ENCODE data around the gene FREM2.

The FREM2 gene

GRCh38 chr13:38905861-38906260, 219.0 kb downstream of the FREM2 start:
- Histone ChIP-seq H3K18ac (ENCODE audit: low read depth in 1 of 2, low read length in 2 of 2) (no peak overlapping the region), H3K27ac (ENCODE audit: low read length, poor library complexity, severe bottlenecking) (no peak overlapping the region), H3K36me3 (ENCODE audit: control insufficient read depth in 1 of 2, insufficient read depth in 2 of 2, low read depth in 1 of 2, low read length in 2 of 2) (no peaks in the 10 kb centered on the region), H4K8ac (ENCODE audit: low read length) (no peak overlapping the region), H3K4me3 (ENCODE audit: insufficient read depth in 1 of 2, low read depth in 1 of 2, low read length in 2 of 2) (no peak overlapping the region), H3K4ac (ENCODE audit: low read depth in 1 of 2, low read length in 2 of 2) (no peak overlapping the region), H4K91ac (ENCODE audit: low read length) (no peak overlapping the region), H2AK5ac (ENCODE audit: low read length, severe bottlenecking) (no peak overlapping the region), H3K14ac (ENCODE audit: low read length in 2 of 2) (no peak overlapping the region), H3K9ac (ENCODE audit: low read length) (no peak overlapping the region), H2AFZ (ENCODE audit: low read depth, low read length) (no peak overlapping the region), H2BK15ac (ENCODE audit: low read depth, poor library complexity, severe bottlenecking) (no peak overlapping the region), H2BK12ac (ENCODE audit: low read length in 2 of 2) (no peak overlapping the region), H3K4me1 (ENCODE audit: control insufficient read depth, insufficient read depth, low read depth, low read length) (no peaks in the 10 kb centered on the region), H2BK120ac (ENCODE audit: low read depth, low read length) (no peak overlapping the region), H3K9me3 (ENCODE audit: control insufficient read depth, low read length) (no peaks in the 10 kb centered on the region), H2BK5ac (ENCODE audit: low read depth, low read length, poor library complexity, severe bottlenecking) (no peak overlapping the region), H3K27me3 (ENCODE audit: control insufficient read depth in 1 of 2, insufficient read depth in 1 of 2, low read length in 2 of 2) (no peaks in the 10 kb centered on the region), H3K23ac (ENCODE audit: low read length in 2 of 2) (no peak overlapping the region), H3K4me2 (ENCODE audit: low read length, poor library complexity, severe bottlenecking) (no peak overlapping the region), H3K79me1 (replicated peaks; ENCODE audit: low read length, poor library complexity, severe bottlenecking) (no peaks in the 10 kb centered on the region)
- no peak for DNase-seq
- no CpG with 5 or more reads among the region's 1 CpG for WGBS

- H2BK5ac ChIP-seq (ENCODE audit: low read depth, low read length, poor library complexity, severe bottlenecking), result no peak overlapping the region
Measured at GRCh38 chr13:38908574-38908973, 221.7 kb downstream of the FREM2 start.

DNA sequence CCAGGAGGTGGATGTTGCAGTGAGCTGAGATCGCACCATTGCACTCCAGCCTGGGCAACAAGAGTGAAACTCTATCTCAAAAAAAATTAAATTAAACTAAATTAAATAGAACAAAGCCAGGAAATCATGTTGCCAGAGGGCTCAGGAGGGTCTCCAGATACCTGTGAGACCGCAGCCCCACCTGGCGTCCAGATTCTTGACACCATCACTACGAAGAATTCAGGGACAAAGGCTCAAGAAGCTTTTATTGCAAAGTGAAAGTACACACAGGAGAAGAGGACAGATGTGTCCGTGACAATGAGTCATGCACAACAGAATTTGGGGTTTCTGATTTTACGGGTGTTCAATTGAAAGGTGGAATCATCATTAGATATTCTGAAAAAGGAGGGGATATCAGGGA, 227.2 kb downstream of the FREM2 start:
- Histone ChIP-seq H2BK12ac (ENCODE audit: low read length in 2 of 2) (no peak overlapping the region), H3K79me1 (replicated peaks; ENCODE audit: low read length, poor library complexity, severe bottlenecking) (no peaks in the 10 kb centered on the region), H2BK120ac (ENCODE audit: low read depth, low read length) (no peak overlapping the region), H3K27me3 (ENCODE audit: control insufficient read depth in 1 of 2, insufficient read depth in 1 of 2, low read length in 2 of 2) (no peaks in the 10 kb centered on the region), H3K4me2 (ENCODE audit: low read length, poor library complexity, severe bottlenecking) (no peak overlapping the region), H3K36me3 (ENCODE audit: control insufficient read depth in 1 of 2, insufficient read depth in 2 of 2, low read depth in 1 of 2, low read length in 2 of 2) (no peaks in the 10 kb centered on the region), H3K9ac (ENCODE audit: low read length) (no peak overlapping the region), H4K91ac (ENCODE audit: low read length) (no peak overlapping the region), H3K9me3 (ENCODE audit: control insufficient read depth, low read length) (no peaks in the 10 kb centered on the region), H2AFZ (ENCODE audit: low read depth, low read length) (no peak overlapping the region), H3K23ac (ENCODE audit: low read length in 2 of 2) (no peak overlapping the region), H2BK15ac (ENCODE audit: low read depth, poor library complexity, severe bottlenecking) (no peak overlapping the region), H2BK5ac (ENCODE audit: low read depth, low read length, poor library complexity, severe bottlenecking) (no peak overlapping the region), H3K18ac (ENCODE audit: low read depth in 1 of 2, low read length in 2 of 2) (no peak overlapping the region), H3K14ac (ENCODE audit: low read length in 2 of 2) (no peak overlapping the region), H3K4me1 (ENCODE audit: control insufficient read depth, insufficient read depth, low read depth, low read length) (peaks cover 1% of the 10 kb centered on the region), H4K8ac (ENCODE audit: low read length) (no peak overlapping the region), H3K4me3 (ENCODE audit: insufficient read depth in 1 of 2, low read depth in 1 of 2, low read length in 2 of 2) (peak overlapping the region in 1 of 2 experiments; percentile 39), H3K4ac (ENCODE audit: low read depth in 1 of 2, low read length in 2 of 2) (no peak overlapping the region), H2AK5ac (ENCODE audit: low read length, severe bottlenecking) (no peak overlapping the region), H3K27ac (ENCODE audit: low read length, poor library complexity, severe bottlenecking) (no peak overlapping the region)
- no peak for DNase-seq
- WGBS, result 92% methylated on average over 6 of the region's 6 CpGs

More at GRCh38 chr13:38908574-38908973, 221.7 kb downstream of the FREM2 start:
- no peak overlapping the region for H2AFZ ChIP-seq (ENCODE audit: low read depth, low read length)
- no peaks in the 10 kb centered on the region for H3K4me1 ChIP-seq (ENCODE audit: control insufficient read depth, insufficient read depth, low read depth, low read length)
- H2AK5ac ChIP-seq (ENCODE audit: low read length, severe bottlenecking), result no peak overlapping the region
- no peak overlapping the region for H3K4ac ChIP-seq (ENCODE audit: low read depth in 1 of 2, low read length in 2 of 2)
- H3K18ac ChIP-seq (ENCODE audit: low read depth in 1 of 2, low read length in 2 of 2), result no peak overlapping the region
- no peak overlapping the region for H3K14ac ChIP-seq (ENCODE audit: low read length in 2 of 2)
- no peak overlapping the region for H4K8ac ChIP-seq (ENCODE audit: low read length)
- no peaks in the 10 kb centered on the region for H3K27me3 ChIP-seq (ENCODE audit: control insufficient read depth in 1 of 2, insufficient read depth in 1 of 2, low read length in 2 of 2)
- H3K79me1 ChIP-seq (replicated peaks; ENCODE audit: low read length, poor library complexity, severe bottlenecking), result no peaks in the 10 kb centered on the region
- no peak overlapping the region for H3K4me2 ChIP-seq (ENCODE audit: low read length, poor library complexity, severe bottlenecking)
- H4K91ac ChIP-seq (ENCODE audit: low read length), result no peak overlapping the region
- H2BK12ac ChIP-seq (ENCODE audit: low read length in 2 of 2), result no peak overlapping the region
- no peaks in the 10 kb centered on the region for H3K36me3 ChIP-seq (ENCODE audit: control insufficient read depth in 1 of 2, insufficient read depth in 2 of 2, low read depth in 1 of 2, low read length in 2 of 2)
- 88% methylated on average over 2 of the region's 2 CpGs for WGBS
- H3K27ac ChIP-seq (ENCODE audit: low read length, poor library complexity, severe bottlenecking), result no peak overlapping the region
- no peaks in the 10 kb centered on the region for H3K9me3 ChIP-seq (ENCODE audit: control insufficient read depth, low read length)
- H3K4me3 ChIP-seq (ENCODE audit: insufficient read depth in 1 of 2, low read depth in 1 of 2, low read length in 2 of 2), result no peak overlapping the region
- H3K9ac ChIP-seq (ENCODE audit: low read length), result no peak overlapping the region
- DNase-seq, result no peak
- no peak overlapping the region for H2BK15ac ChIP-seq (ENCODE audit: low read depth, poor library complexity, severe bottlenecking)
- no peak overlapping the region for H2BK120ac ChIP-seq (ENCODE audit: low read depth, low read length)
- no peak overlapping the region for H3K23ac ChIP-seq (ENCODE audit: low read length in 2 of 2)

DNA sequence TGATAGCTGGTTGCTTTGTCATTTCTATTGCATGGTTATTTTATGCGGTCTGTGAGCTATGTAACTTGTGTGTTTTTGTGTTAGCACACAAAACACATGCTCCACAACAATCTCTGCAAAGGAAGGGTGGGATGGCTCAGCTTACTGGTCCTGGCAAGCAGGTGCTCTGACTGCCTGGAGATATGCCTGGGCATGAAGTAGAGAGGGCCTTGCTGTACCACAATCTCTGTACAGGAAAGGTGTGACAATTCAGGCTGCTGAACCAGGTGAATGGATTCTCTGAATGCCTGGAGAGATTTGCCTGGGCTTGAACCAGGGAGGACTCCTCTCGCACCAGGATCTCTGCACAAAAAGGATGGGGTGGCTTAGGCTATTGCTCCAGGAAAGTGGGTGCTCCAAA, 234.2 kb downstream of the FREM2 start:
- no peak overlapping the region for H2AK5ac ChIP-seq (ENCODE audit: low read length, severe bottlenecking)
- no peak overlapping the region for H3K23ac ChIP-seq (ENCODE audit: low read length in 2 of 2)
- no peak overlapping the region for H3K4me3 ChIP-seq (ENCODE audit: insufficient read depth in 1 of 2, low read depth in 1 of 2, low read length in 2 of 2)
- H2BK12ac ChIP-seq (ENCODE audit: low read length in 2 of 2), result no peak overlapping the region
- H4K91ac ChIP-seq (ENCODE audit: low read length), result no peak overlapping the region
- H3K4ac ChIP-seq (ENCODE audit: low read depth in 1 of 2, low read length in 2 of 2), result no peak overlapping the region
- H3K9me3 ChIP-seq (ENCODE audit: control insufficient read depth, low read length), result peaks cover 4% of the 10 kb centered on the region
- no peaks in the 10 kb centered on the region for H3K79me1 ChIP-seq (replicated peaks; ENCODE audit: low read length, poor library complexity, severe bottlenecking)
- no peak for DNase-seq
- H2BK120ac ChIP-seq (ENCODE audit: low read depth, low read length), result no peak overlapping the region
- no peak overlapping the region for H3K18ac ChIP-seq (ENCODE audit: low read depth in 1 of 2, low read length in 2 of 2)
- H3K4me2 ChIP-seq (ENCODE audit: low read length, poor library complexity, severe bottlenecking), result no peak overlapping the region
- no peak overlapping the region for H3K14ac ChIP-seq (ENCODE audit: low read length in 2 of 2)
- no peaks in the 10 kb centered on the region for H3K36me3 ChIP-seq (ENCODE audit: control insufficient read depth in 1 of 2, insufficient read depth in 2 of 2, low read depth in 1 of 2, low read length in 2 of 2)
- no peak overlapping the region for H2BK5ac ChIP-seq (ENCODE audit: low read depth, low read length, poor library complexity, severe bottlenecking)
- WGBS, result 69% methylated on average over 1 of the region's 2 CpGs
- no peaks in the 10 kb centered on the region for H3K27me3 ChIP-seq (ENCODE audit: control insufficient read depth in 1 of 2, insufficient read depth in 1 of 2, low read length in 2 of 2)
- no peaks in the 10 kb centered on the region for H3K4me1 ChIP-seq (ENCODE audit: control insufficient read depth, insufficient read depth, low read depth, low read length)
- H3K27ac ChIP-seq (ENCODE audit: low read length, poor library complexity, severe bottlenecking), result no peak overlapping the region
- no peak overlapping the region for H2BK15ac ChIP-seq (ENCODE audit: low read depth, poor library complexity, severe bottlenecking)
- H3K9ac ChIP-seq (ENCODE audit: low read length), result no peak overlapping the region
- no peak overlapping the region for H2AFZ ChIP-seq (ENCODE audit: low read depth, low read length)
- H4K8ac ChIP-seq (ENCODE audit: low read length), result no peak overlapping the region
